Raji (cell line): ENCODE results near the gene SEPTIN5.

ENCODE experiments used
- POLR2A ChIP-seq: IDR thresholded peaks from 2 replicates; pipeline ENCODE4 v1.6.1; 2011; ENCODE audit warnings: low read depth, low read length, control low read depth; ENCODE audit not compliant: insufficient read depth

The SEPTIN5 gene

GRCh38 chr22:19762568-19763457 is 48.5 kb downstream of the SEPTIN5 start:
- no peak for TF ChIP-seq POLR2A

- TF ChIP-seq POLR2A, result no peak
These were observed 49.4 kb downstream of the SEPTIN5 start for GRCh38 chr22:19763458-19764298.

- TF ChIP-seq POLR2A, result no peak
These were observed 49.9 kb downstream of the SEPTIN5 start for GRCh38 chr22:19764299-19764593.

GRCh38 chr22:19764636-19765476 is 50.6 kb downstream of the SEPTIN5 start:
- TF ChIP-seq POLR2A, result no peak

GRCh38 chr22:19765477-19766239 is 51.4 kb downstream of the SEPTIN5 start:
- TF ChIP-seq POLR2A, result no peak

- TF ChIP-seq POLR2A, result no peak
These were observed 51.9 kb downstream of the SEPTIN5 start for GRCh38 chr22:19766240-19766510.

- TF ChIP-seq POLR2A, result no peak
These were observed 52.5 kb downstream of the SEPTIN5 start for GRCh38 chr22:19766511-19767426.

GRCh38 chr22:19767427-19768341 is 53.4 kb downstream of the SEPTIN5 start:
- no peak for TF ChIP-seq POLR2A

GRCh38 chr22:19769393-19769715 is 55.1 kb downstream of the SEPTIN5 start:
- no peak for TF ChIP-seq POLR2A

GRCh38 chr22:19770349-19771220 is 56.3 kb downstream of the SEPTIN5 start:
- TF ChIP-seq POLR2A, result no peak

- TF ChIP-seq POLR2A, result no peak
These were observed 58.0 kb downstream of the SEPTIN5 start for GRCh38 chr22:19772422-19772672.
